Hypothalamus (tissue), 51 donors: ENCODE measurements around the gene TIMP4.
A peak's percentile ranks its signal among the peaks of the same experiment; 100 is the strongest.

Source experiments
- DNase-seq, 51 donors: peaks; one replicate each; lab custom pipeline; 2025; lab: John Stamatoyannopoulos, UW

TIMP4 gene

GRCh38 chr3:12186515-12187286 is 28.0 kb upstream of the TIMP4 start:
- no peak for DNase-seq

- DNase-seq, result no peak
Measured at GRCh38 chr3:12186046-12186445, 27.3 kb upstream of the TIMP4 start.

- DNase-seq, result no peak
Measured at GRCh38 chr3:12185172-12185710, 26.5 kb upstream of the TIMP4 start.

- DNase-seq, result no peak
Measured at GRCh38 chr3:12184541-12184940, 25.8 kb upstream of the TIMP4 start.

GRCh38 chr3:12182687-12183441 is 24.2 kb upstream of the TIMP4 start:
- no peak for DNase-seq

- no peak for DNase-seq
Measured at GRCh38 chr3:12181806-12182205, 23.1 kb upstream of the TIMP4 start.

GRCh38 chr3:12181301-12181700 is 22.6 kb upstream of the TIMP4 start:
- DNase-seq, result no peak

- DNase-seq, result no peak
Measured at GRCh38 chr3:12180631-12181030, 21.9 kb upstream of the TIMP4 start.

GRCh38 chr3:12180218-12180617 is 21.5 kb upstream of the TIMP4 start:
- DNase-seq, result peak in 1 of 51 donors; percentile 4

- no peak for DNase-seq
Measured at GRCh38 chr3:12179441-12179840, 20.7 kb upstream of the TIMP4 start.

- no peak for DNase-seq
Measured at GRCh38 chr3:12178091-12178820, 19.5 kb upstream of the TIMP4 start.

GRCh38 chr3:12177126-12177525 is 18.4 kb upstream of the TIMP4 start:
- DNase-seq, result no peak

GRCh38 chr3:12175844-12176453 is 17.2 kb upstream of the TIMP4 start:
- DNase-seq, result peak in 32 of 51 donors; percentile 8 to 69 (median 35)

- no peak for DNase-seq
Measured at GRCh38 chr3:12175137-12175593, 16.5 kb upstream of the TIMP4 start.

GRCh38 chr3:12170207-12170606 is 11.5 kb upstream of the TIMP4 start:
- DNase-seq, result no peak

- no peak for DNase-seq
Measured at GRCh38 chr3:12165909-12166308, 7.2 kb upstream of the TIMP4 start.

GRCh38 chr3:12159227-12159601 is 502 bp upstream of the TIMP4 start:
- peak in 7 of 51 donors; percentile 9 to 50 (median 20) for DNase-seq

- DNase-seq, result no peak
Measured at GRCh38 chr3:12157026-12157425, 1.7 kb downstream of the TIMP4 start.

- no peak for DNase-seq
Measured at GRCh38 chr3:12155828-12156227, 2.9 kb downstream of the TIMP4 start.

- DNase-seq, result peak in 2 of 51 donors; percentile 7 to 49
Measured at GRCh38 chr3:12155264-12155663, 3.4 kb downstream of the TIMP4 start.

GRCh38 chr3:12154151-12154550 is 4.6 kb downstream of the TIMP4 start:
- no peak for DNase-seq
